Limb (tissue), 2 donors: ENCODE measurements around the gene ZMAT5.

Source experiments
- DNase-seq, 2 donors: peaks; one replicate each; pipeline ENCODE4 v3.0.0-alpha.2; 2016; ENCODE audit errors: extremely low spot score in 2 of 2

Gene ZMAT5

GRCh38 chr22:29691636-29692326 is 75.0 kb downstream of the ZMAT5 start:
- DNase-seq = no peak

GRCh38 chr22:29690476-29690875 is 76.3 kb downstream of the ZMAT5 start:
- DNase-seq = peak in 1 of 2 donors; percentile 66

- DNase-seq = peak; percentile 72 to 85
Observed at GRCh38 chr22:29689880-29690213, 77.0 kb downstream of the ZMAT5 start.

GRCh38 chr22:29689206-29689879 is 77.5 kb downstream of the ZMAT5 start:
- DNase-seq = no peak

- no peak for DNase-seq
Observed at GRCh38 chr22:29684244-29684643, 82.6 kb downstream of the ZMAT5 start.

GRCh38 chr22:29683536-29683935 is 83.3 kb downstream of the ZMAT5 start:
- no peak for DNase-seq
